SK-N-SH treated with all-trans-retinoic acid at 6 μM for 48 hours (cell line): ENCODE measurements around the gene C9orf78.

Experiments
- GLIS3 ChIP-seq: fragments of 250-450 bp; sonication (Bioruptor Pico); IDR thresholded peaks from 2 replicates; pipeline ENCODE4 v1.5.0; 2020; ENCODE audit warnings: mild to moderate bottlenecking, moderate library complexity
- ISL1 ChIP-seq: fragments of 250-450 bp; sonication (Bioruptor Pico); IDR thresholded peaks from 2 replicates; pipeline ENCODE4 v2.1.2; 2022; ENCODE audit warnings: mild to moderate bottlenecking, moderate library complexity
- PATZ1 ChIP-seq: fragments of 250-450 bp; sonication (Bioruptor Pico); IDR thresholded peaks from 2 replicates; pipeline ENCODE4 v1.8.0; 2020; ENCODE audit warnings: mild to moderate bottlenecking, moderate library complexity, borderline replicate concordance
- RARB ChIP-seq: fragments of 250-450 bp; sonication (Bioruptor Pico); IDR thresholded peaks from 2 replicates; pipeline ENCODE4 v1.8.0; 2021; ENCODE audit warnings: mild to moderate bottlenecking, moderate library complexity
- ZFP3 ChIP-seq: fragments of 250-450 bp; sonication (Bioruptor Pico); IDR thresholded peaks from 2 replicates; pipeline ENCODE4 v1.5.0; 2020; ENCODE audit warnings: mild to moderate bottlenecking, moderate library complexity
- ZNF565 ChIP-seq: fragments of 450-650 bp; formaldehyde crosslinking; conservative IDR thresholded peaks from 2 replicates; pipeline ENCODE4 v1.5.0; 2020; ENCODE audit warnings: low read depth, mild to moderate bottlenecking, moderate library complexity
- ZNF8 ChIP-seq: fragments of 450-650 bp; formaldehyde crosslinking; IDR thresholded peaks from 2 replicates; pipeline ENCODE4 v1.5.0; 2020; ENCODE audit warnings: mild to moderate bottlenecking, moderate library complexity

GRCh38 chr9:129866394-129867135 lies 31.5 kb upstream of the C9orf78 start:
- no peak for TF ChIP-seq RARB (CRISPR knock-in tag)
- no peak for TF ChIP-seq ZNF565 (CRISPR knock-in tag)
- TF ChIP-seq ZFP3 (CRISPR knock-in tag), result no peak
- TF ChIP-seq ISL1 (CRISPR knock-in tag), result no peak
- no peak for TF ChIP-seq ZNF8 (CRISPR knock-in tag)
- TF ChIP-seq PATZ1 (CRISPR knock-in tag), result no peak
- TF ChIP-seq GLIS3, result no peak
